GM12873 (cell line): ENCODE measurements around the gene FASTKD3.

Experiments
- TF ChIP-seq, protein P1 (sequence below): IDR thresholded peaks from 2 replicates; pipeline ENCODE4 v1.5.1; 2012; ENCODE audit warnings: low read depth, mild to moderate bottlenecking, moderate library complexity, low read length, control low read depth; ENCODE audit not compliant: insufficient read depth; ENCODE audit errors: missing control alignments

Gene FASTKD3

GRCh38 chr5:7846327-7846726, 22.5 kb downstream of the FASTKD3 start:
- TF ChIP-seq, protein P1, sequence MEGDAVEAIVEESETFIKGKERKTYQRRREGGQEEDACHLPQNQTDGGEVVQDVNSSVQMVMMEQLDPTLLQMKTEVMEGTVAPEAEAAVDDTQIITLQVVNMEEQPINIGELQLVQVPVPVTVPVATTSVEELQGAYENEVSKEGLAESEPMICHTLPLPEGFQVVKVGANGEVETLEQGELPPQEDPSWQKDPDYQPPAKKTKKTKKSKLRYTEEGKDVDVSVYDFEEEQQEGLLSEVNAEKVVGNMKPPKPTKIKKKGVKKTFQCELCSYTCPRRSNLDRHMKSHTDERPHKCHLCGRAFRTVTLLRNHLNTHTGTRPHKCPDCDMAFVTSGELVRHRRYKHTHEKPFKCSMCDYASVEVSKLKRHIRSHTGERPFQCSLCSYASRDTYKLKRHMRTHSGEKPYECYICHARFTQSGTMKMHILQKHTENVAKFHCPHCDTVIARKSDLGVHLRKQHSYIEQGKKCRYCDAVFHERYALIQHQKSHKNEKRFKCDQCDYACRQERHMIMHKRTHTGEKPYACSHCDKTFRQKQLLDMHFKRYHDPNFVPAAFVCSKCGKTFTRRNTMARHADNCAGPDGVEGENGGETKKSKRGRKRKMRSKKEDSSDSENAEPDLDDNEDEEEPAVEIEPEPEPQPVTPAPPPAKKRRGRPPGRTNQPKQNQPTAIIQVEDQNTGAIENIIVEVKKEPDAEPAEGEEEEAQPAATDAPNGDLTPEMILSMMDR = no peak

DNA sequence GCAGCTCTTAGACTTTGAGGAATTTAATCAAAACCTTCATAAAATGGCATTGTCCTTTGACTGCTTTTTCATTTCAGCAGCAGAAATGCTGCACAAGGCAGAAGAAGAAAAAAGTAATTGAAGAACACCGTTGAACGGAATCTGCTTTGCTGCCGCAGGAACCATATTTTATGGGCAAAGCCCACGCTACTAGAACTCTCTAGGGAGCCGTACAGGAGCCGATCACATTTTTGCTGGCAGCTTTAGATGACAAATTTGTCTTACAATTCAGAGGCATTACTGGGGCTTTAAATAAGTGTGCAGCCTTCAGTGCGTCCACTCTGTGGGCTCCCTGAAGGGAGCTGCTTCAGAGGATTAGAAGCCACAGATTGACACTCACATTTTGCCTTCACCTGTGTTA, 23.3 kb downstream of the FASTKD3 start:
- TF ChIP-seq, protein P1 = no peak

- TF ChIP-seq, protein P1 = no peak
Measured at GRCh38 chr5:7844901-7845300, 23.9 kb downstream of the FASTKD3 start.

- TF ChIP-seq, protein P1 = no peak
Measured at GRCh38 chr5:7842531-7842930, 26.3 kb downstream of the FASTKD3 start.

GRCh38 chr5:7837403-7837802, 31.4 kb downstream of the FASTKD3 start:
- TF ChIP-seq, protein P1 = no peak

- TF ChIP-seq, protein P1 = no peak
Measured at GRCh38 chr5:7834982-7835381, 33.8 kb downstream of the FASTKD3 start.

GRCh38 chr5:7828269-7828668, 40.6 kb downstream of the FASTKD3 start:
- TF ChIP-seq, protein P1 = no peak

- TF ChIP-seq, protein P1 = no peak
Measured at GRCh38 chr5:7827610-7828009, 41.2 kb downstream of the FASTKD3 start.
